Measurements from ENCODE around the gene BFSP2. TPM values are rescaled to one million over a fixed set of nuclear protein-coding genes. Genes with fewer than 3 reads are reported as not detected.
"Not testable (repeated sequence)": the region's sequence is repeated elsewhere in the genome, so short reads cannot be mapped to it uniquely, and the experiment has no call there.

The BFSP2 gene
- total RNA-seq, 1 donor from 2014 or later: not detected

DNA sequence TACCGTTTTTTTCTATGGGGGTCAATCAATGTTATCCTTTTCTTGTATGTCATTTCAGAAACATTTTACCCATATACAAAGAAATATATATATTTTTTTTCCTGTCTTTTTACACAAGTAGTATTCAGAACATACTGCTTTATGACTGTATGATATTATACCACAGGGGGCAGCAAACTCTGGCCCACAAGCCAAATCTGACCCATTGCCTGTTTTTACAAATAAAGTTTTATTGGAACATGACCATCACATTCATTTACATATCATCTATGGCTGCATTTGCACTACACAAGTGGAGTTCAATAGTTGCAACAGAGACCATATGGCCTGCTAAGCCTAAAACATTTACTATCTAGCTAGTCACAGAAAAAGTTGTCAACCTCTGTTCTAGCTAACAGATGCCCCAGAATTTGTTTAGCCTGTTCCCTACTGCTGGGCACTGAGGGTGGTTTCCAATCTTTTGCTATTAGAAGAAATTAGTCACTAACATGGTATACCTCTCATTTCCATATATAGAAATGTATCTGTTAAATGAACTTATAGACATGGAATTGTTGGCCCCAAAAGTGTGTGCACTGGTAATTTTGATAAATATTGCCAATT is 57.7 kb downstream of the BFSP2 start:
- no peak for DNase-seq

DNA sequence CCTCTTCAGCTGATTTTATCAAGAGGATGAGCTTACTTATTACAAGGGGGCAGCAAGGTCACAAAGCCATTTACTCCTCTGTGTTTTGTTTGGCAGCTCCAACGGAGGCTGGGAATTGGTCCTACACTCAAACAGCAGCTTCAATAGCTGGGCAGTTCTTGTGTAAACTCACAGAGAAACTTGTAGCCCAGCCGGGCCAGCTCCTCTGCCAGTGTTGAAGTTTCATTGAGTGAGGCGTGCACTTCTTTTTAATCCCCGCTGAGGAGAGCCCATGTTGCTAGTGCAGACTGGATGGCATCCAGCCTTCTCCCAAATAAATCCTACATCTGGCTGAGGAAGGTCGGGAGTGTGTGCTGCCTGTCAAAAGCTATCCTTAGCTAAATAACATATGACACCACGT is 59.5 kb downstream of the BFSP2 start:
- DNase-seq: peak; percentile 82

- DNase-seq: no peak
Measured at GRCh38 chr3:133460809-133461208, 61.0 kb downstream of the BFSP2 start.

DNA sequence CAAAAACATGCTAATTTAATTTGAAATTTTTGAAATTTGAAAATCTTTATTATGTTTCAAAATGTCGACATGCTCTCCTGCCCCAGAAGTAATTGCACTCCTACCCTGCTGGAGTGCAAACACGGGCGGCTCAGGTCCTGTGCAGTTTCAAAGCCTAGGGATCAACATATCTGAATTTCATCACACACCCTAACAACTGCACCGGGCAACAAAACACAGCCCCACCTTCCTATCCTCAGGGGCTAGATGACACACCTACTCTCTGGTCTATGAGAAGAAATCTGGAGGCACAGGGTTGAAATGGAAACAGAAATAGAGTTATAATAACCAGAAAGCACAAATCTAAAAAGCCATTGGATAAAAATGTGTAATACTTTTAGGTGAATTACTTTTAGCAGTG is 61.4 kb downstream of the BFSP2 start:
- peak; percentile 54 for DNase-seq

GRCh38 chr3:133463347-133463860 is 63.5 kb downstream of the BFSP2 start:
- DNase-seq: no peak

DNA sequence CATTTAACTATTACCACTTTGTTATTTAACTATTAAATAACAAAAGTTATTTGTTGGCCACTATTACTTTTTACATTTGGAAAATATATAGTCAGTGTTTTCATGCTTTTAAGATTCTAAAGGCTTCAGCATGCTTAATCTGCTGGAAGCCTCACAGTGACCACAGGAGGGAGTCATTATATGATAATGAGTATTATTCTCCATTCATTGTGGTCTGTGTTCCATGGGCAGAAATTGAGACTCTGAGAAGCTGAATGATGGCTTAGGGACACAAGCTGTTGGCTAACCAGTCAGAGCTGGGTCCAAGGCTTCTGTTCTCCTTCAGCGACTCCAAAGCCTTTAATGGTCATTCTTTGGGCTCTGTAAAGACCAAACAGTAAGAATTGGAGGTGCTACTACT is 64.7 kb downstream of the BFSP2 start:
- no peak for DNase-seq

DNA sequence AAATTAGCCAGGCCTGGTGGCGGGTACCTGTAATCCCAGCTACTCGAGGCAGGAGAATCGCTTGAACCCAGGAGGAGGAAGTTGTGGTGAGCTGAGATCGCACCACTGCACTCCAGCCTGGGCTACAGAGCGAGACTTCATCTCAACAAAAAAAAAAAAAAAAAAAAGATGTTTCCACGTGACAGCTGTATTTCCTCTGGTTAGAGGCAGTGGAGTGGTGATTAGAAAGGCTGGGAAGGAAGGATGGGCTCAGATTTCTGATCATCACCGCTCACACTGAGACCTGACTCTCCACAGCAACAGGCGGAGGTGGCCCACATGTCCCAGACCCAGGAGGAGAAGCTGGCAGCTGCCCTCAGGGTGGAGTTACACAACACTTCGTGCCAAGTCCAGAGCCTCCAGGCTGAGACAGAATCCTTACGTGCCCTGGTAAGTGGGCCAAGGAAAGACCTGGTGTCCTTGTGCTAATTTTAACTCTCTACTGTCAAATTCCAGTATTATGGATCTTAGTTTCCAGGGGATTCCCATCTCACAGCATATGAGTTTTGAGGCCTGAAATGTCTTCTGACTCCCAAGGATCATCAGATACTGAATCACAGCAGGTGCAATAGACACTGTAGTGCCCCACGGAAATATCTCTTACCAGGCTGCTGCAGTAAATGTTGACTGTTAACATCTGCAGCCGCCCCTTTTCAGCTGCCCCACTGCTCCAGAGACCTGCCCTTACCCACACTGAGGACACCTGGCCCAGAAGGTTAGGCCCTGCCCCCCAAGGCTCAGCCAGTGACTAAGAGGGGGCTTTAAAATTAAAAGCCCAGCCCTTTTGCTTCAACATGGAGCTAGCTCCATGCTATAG is 66.9 kb downstream of the BFSP2 start:
- peak; percentile 82 for DNase-seq

DNA sequence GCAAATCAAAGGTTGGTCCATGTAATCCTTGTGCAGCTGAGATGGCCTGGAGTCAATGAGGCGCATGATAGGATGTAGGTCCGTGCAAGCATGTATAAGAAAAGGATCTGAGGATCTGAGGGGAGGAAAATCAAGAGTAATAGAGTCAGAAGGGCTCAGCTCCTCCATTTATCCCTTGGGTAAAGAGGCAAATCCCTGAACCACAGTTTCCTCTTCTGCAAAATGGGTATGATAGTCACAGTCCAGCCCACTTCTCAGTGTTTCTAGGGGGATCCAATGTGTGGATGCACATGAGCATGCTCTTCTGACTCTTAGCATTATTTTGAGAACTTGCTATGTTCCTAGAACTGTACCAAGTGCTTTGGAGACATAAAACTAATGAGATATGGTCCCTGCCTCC is 67.9 kb downstream of the BFSP2 start:
- DNase-seq: no peak

DNA sequence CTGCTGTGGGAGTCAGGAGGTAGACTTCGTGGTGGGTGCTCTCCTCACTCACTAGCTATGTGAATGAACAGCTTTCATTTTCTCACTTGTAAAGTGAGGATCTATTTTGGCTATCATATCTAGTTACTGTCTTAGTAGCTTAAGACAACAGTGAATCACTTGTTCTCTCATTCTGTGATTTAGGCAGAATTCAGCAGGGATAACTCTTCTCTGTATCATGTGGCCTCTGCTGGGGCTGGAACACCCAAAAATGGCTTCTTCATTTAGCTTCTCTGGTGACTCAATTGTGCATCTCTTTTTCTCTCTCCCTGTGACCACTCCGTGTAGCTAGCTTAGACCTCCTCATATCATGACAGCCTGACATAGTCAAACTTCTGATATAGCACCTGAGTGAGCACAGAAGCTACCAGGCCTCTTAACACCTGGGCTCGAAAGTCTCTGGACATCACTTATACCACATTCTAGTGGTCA is 68.4 kb downstream of the BFSP2 start:
- no peak for DNase-seq

DNA sequence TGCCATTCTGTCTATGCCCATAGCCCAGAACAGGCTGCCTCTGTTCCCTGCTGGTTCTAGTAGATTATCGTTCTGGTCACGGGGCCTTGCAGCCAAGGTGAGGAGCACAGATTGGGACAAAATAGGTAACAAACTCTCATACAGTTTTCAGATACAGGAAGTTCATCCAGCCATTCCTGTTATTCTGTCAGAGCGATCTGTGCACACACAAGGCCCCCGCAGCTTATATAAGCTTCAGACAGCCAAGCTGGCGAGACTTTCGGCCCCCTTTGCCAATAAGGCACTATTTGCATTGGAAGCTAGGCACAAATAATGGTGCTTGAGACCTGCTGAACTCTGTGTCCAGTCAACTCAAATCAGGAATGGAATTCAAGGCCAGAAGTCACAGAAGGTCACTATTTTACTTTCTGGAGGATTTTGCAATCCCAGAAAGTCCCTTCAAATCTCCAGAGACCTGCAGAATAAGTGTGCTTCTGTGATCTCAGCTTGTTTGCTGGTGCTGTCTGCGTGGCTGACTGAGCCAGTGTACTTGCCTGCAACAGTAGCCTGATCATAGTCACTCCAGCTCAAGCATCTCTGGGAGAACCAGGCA is 69.4 kb downstream of the BFSP2 start:
- DNase-seq: no peak

DNA sequence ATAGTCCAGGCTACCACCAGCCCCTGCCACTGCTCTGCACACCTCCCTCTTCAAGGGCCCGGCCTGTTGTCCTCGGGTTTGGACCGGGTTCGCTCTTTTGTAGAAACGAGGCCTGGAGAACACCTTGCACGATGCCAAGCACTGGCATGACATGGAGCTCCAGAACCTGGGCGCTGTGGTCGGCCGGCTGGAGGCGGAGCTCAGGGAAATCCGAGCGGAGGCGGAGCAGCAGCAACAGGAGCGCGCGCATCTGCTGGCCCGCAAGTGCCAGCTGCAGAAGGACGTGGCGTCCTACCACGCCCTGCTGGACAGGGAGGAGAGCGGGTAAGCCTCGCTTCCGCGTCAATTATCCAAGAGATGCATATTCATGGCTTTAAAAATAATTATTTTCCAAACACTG is 72.4 kb downstream of the BFSP2 start:
- no peak for DNase-seq

DNA sequence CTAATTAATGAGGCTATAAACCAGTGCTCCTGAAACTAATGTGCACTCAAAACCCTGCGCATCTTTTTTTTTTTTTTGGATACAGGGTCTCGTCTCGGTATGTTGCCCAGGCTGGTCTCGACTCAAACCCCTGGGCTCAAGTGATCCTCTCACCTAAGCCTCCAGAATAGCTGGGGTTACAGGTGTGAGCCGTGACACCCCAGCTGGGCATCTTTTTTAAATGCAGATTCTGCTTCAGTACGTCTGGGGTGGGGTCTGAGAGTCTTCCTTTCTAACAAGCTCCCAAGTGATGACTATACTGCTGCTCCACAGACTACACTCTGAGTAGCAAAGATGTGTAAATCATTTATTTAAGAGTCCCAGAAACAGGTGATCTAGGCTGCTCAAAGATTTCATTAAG is 73.0 kb downstream of the BFSP2 start:
- DNase-seq: no peak

GRCh38 chr3:133473472-133474191 is 73.8 kb downstream of the BFSP2 start:
- not testable (repeated sequence) for DNase-seq

GRCh38 chr3:133474251-133474801 is 74.5 kb downstream of the BFSP2 start:
- DNase-seq: peak; percentile 92

DNA sequence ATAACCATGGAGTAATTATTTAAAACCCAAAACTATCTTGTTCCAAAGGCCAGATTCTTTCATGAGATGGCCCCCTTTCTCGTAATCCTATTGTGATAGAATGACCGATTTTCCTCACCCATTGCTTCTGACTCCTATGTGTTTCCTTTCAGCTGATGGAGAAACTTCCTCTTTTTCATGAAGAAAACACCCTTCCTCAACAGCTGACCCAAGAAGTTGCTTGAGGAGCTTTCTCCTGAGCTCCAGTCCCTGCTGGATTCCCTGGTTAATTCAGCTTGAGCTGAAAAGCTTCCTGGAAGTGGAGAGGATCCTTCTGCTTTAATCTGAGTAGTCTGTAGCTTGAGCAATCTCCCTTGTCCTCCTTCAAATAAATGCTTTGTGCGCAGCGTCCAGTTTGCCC is 75.0 kb downstream of the BFSP2 start:
- DNase-seq: peak; percentile 58

DNA sequence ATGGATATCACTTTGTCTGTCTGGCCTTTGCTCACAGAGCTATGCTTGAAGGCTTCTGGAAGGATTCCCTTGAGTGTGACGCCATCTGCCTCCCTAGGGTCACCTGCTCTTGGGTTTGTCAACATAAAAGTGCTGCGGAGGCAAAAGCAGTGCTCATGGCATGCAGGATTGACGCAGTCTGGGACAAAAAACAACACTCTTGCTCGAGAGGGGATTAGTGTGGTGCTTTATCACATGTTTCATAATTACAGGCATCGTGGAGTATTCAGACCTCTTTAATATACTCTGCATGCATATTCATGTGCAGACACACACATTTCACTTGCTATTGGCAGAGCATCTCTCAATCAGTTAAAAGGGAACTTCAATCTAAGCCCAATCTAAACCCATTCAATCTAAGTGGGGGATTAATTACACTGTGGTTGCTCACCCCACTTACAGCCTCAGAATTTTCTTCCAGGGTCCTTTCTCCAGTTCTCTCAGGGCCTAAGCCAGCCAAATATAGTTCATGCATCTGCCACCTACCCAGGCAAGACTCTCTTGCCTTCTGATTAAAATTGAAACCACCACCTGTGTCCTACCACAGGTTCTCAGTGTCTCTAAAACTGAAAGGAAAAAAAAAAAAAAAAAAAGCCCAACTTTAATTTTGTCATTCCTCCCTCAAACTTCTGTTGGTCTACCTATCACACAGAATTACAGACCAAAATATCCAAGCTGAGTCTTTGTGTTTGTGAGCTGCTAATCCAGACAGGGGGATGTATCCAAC is 75.6 kb downstream of the BFSP2 start:
- DNase-seq: no peak

- DNase-seq: peak; percentile 83
Measured at GRCh38 chr3:133476971-133477375, 77.1 kb downstream of the BFSP2 start.

- DNase-seq: no peak
Measured at GRCh38 chr3:133477487-133477886, 77.6 kb downstream of the BFSP2 start.

DNA sequence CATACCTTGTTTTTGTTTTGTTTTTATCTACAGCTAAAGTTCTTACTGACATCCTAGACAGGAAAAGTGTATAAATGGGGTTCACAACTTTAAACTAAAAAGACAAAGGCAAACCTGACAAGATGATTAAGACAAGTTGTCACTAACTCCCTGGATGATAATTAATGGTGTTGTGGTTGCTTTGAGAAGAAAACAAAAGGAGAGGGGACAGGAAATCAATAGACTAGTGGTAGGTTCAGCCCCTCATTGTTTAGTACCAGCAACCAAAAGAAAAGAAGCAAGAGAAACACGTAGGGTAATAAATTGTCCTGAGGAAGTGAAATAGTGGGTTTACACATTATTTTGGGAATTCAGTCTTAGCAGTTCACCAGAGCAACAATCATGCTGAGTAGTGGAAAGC is 78.8 kb downstream of the BFSP2 start:
- DNase-seq: no peak

- no peak for DNase-seq
Measured at GRCh38 chr3:133479401-133479800, 79.5 kb downstream of the BFSP2 start.

DNA sequence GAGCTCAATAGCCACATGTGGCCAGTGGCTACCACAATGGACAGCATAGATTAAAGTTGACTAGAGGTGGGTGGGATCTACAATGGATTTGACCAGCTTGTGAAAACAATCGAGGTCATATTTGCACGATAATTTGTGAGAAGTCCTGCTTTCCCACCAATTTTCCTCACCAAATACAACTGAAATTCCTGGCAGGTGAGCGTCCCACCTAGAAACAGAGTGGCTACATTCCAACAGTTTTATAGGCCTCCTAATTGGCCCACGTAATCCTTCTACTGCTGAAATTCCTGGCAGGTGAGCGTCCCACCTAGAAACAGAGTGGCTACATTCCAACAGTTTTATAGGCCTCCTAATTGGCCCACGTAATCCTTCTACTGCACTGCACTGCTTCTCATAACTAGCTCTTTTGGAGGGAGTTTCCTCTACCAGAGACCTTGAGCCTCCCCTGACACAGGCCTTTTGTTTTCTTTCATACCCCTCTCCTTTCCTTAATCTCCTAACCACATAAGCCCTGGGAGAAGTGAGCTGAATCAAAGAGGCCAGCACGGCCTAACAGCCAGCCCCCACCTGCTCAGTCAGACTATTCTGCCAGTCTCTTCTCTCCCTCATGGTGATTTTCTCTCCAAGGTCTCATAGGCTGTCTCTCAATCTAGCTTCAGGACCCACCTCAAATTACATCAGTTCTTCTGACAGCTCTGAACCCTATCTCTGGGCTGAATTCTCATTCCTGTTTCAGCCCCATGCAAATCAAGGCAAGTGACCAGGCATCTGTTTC is 80.2 kb downstream of the BFSP2 start:
- DNase-seq: no peak
